ENCODE results near the gene ENDOG.

- TF ChIP-seq CTCF (conservative IDR thresholded peaks at IDR 0.05 in 1 of 2, IDR thresholded peaks at IDR 0.05 in 1 of 2; ENCODE audit: extremely low read depth in 1 of 2, insufficient read depth in 1 of 2, low read depth in 1 of 2, low read length in 2 of 2), result no peak
- TF ChIP-seq EZH2 (IDR thresholded peaks at IDR 0.05; ENCODE audit: borderline replicate concordance, low read length), result no peak
These were observed 1.7 kb downstream of the ENDOG start for GRCh38 chr9:128819716-128820664.

Measured in mammary epithelial cell (primary cell).